ENCODE data around the gene GALR1. TPM values are rescaled to one million over a fixed set of nuclear protein-coding genes. Genes with fewer than 3 reads are reported as not detected.
"Not testable (repeated sequence)": the region's sequence is repeated elsewhere in the genome, so short reads cannot be mapped to it uniquely, and the experiment has no call there.

The GALR1 gene
- total RNA-seq, 1 donor from 2014 or later, result not detected

DNA sequence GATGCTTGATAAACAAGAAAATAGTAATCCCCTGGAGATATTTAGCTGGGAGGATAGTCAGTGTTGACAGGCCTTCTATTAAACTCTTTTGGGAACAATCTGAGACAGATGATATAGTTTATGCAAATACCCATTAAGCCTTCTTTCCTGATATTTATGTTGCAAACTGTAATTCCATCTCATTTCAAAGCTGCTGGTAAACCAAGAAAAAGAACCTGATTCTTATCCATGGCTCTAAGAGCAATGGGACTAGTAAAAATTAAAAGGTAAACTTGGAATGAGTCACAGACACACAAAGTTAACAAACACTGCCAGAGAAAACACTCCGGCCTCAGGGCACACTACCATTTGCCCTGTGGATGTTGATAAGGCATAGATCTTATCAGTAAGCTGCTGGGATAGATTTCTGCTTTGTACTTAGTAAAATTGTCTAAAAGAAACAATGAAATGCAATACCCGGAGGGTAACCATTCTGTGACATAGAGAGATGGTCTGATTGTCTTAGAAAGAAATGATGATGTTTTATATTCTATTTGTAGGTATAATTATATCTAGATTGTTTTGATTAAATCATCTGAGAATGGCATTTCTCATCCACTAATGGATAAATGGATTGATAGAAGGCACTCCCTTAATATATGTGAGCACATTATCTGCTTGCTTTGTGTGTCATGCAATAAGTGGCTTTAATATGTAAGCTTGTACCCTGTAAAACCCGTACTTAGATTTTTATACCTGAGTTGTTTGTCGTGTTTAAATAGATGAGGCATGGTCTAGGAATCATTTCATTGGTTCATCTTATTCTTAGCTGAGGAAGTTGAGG is 13.2 kb downstream of the GALR1 start:
- TF ChIP-seq CTCF (IDR thresholded peaks at IDR 0.05), result no peak
- Histone ChIP-seq H3K36me3 (no peaks in the 10 kb centered on the region), H3K9me3 (no peaks in the 10 kb centered on the region), H3K4me1 (no peaks in the 10 kb centered on the region), H3K27me3 (ENCODE audit: low read depth) (no peaks in the 10 kb centered on the region), H3K27ac (no peak overlapping the region), H3K4me3 (no peak overlapping the region)
- ATAC-seq, result no peak
- no peak for DNase-seq
- intact Hi-C loops (cut with DNase I), result no loop called here

DNA sequence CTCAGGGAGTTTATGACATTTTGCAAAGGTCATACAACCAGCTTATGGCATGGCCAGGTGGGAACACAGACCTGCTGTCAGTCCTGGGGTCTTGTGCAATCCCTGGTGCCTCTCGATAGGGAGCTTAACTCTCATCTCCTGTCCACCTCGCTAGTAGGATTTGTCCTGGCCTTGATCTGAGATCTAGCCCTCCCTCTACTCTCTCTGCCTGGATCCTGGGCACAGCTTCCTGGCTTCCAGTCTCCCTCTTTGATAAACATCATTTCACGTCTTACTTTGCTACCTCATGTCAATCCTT is 13.8 kb downstream of the GALR1 start:
- Histone ChIP-seq H3K27me3 (ENCODE audit: low read depth) (no peaks in the 10 kb centered on the region), H3K4me1 (no peaks in the 10 kb centered on the region), H3K9me3 (no peaks in the 10 kb centered on the region), H3K4me3 (no peak overlapping the region), H3K27ac (no peak overlapping the region), H3K36me3 (no peaks in the 10 kb centered on the region)
- TF ChIP-seq CTCF (IDR thresholded peaks at IDR 0.05), result no peak
- DNase-seq (no peak), ATAC-seq (no peak)
- intact Hi-C loops (cut with DNase I), result no loop called here

- Histone ChIP-seq H3K4me1 (no peaks in the 10 kb centered on the region), H3K4me3 (no peak overlapping the region), H3K36me3 (no peaks in the 10 kb centered on the region), H3K27me3 (ENCODE audit: low read depth) (peaks cover 4% of the 10 kb centered on the region), H3K9me3 (no peaks in the 10 kb centered on the region), H3K27ac (no peak overlapping the region)
- intact Hi-C loops (cut with DNase I), result no loop called here
- DNase-seq (no peak), ATAC-seq (no peak)
- TF ChIP-seq CTCF (IDR thresholded peaks at IDR 0.05), result no peak
Observed at GRCh38 chr18:77267969-77268368, 18.3 kb downstream of the GALR1 start.

GRCh38 chr18:77268456-77268855 is 18.8 kb downstream of the GALR1 start:
- no peak for DNase-seq
- no peaks in the 10 kb centered on the region for H3K4me1 ChIP-seq
- TF ChIP-seq CTCF (IDR thresholded peaks at IDR 0.05), result no peak
- H3K27me3 ChIP-seq (ENCODE audit: low read depth), result peaks cover 5% of the 10 kb centered on the region
- H3K9me3 ChIP-seq, result no peaks in the 10 kb centered on the region
- H3K4me3 ChIP-seq, result no peak overlapping the region
- intact Hi-C loops (cut with DNase I), result no loop called here
- H3K36me3 ChIP-seq, result no peaks in the 10 kb centered on the region
- no peak for ATAC-seq
- H3K27ac ChIP-seq, result no peak overlapping the region

- Histone ChIP-seq H3K36me3 (no peaks in the 10 kb centered on the region), H3K4me1 (no peaks in the 10 kb centered on the region), H3K27me3 (ENCODE audit: low read depth) (peaks cover 5% of the 10 kb centered on the region), H3K4me3 (no peak overlapping the region), H3K9me3 (no peaks in the 10 kb centered on the region), H3K27ac (no peak overlapping the region)
- DNase-seq, result no peak
- ATAC-seq, result no peak
- TF ChIP-seq CTCF (IDR thresholded peaks at IDR 0.05), result no peak
- intact Hi-C loops (cut with DNase I), result no loop called here
Observed at GRCh38 chr18:77271576-77272481, 22.2 kb downstream of the GALR1 start.

DNA sequence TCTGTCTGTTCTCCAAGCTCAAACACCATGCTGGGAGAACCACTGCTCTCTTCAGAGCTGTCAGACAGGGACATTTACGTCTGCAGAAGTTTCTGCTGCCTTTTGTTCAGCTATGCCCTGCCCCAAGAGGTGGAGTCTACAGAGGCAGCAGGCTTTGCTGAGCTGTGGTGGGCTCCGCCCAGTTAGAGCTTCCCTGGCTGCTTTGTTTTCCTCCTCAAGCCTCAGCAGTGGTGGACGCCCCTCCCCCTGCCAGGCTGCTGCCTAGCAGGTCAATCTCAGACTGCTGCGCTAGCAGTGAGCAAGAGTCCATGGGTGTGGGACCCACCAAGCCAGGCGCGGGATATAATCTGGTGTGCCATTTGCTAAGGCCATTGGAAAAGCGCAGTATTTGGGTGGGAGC is 41.2 kb downstream of the GALR1 start:
- intact Hi-C loops (cut with DNase I); H3K4me3 ChIP-seq; H3K4me1 ChIP-seq; DNase-seq; H3K27ac ChIP-seq; H3K36me3 ChIP-seq; H3K27me3 ChIP-seq (ENCODE audit: low read depth); ATAC-seq; H3K9me3 ChIP-seq: not testable (repeated sequence)
